Panc1 (cell line): ENCODE measurements around the gene NTM.

Source experiments
- POLR2AphosphoS5 ChIP-seq: IDR thresholded peaks from 2 replicates; pipeline ENCODE4 v1.6.1; 2012; ENCODE audit warnings: mild to moderate bottlenecking, low read depth, low read length, moderate library complexity
- SIN3A ChIP-seq: IDR thresholded peaks from 2 replicates; pipeline ENCODE4 v1.6.1; 2012; ENCODE audit warnings: low read depth, mild to moderate bottlenecking, low read length, moderate library complexity, borderline replicate concordance; ENCODE audit not compliant: insufficient read depth

DNA sequence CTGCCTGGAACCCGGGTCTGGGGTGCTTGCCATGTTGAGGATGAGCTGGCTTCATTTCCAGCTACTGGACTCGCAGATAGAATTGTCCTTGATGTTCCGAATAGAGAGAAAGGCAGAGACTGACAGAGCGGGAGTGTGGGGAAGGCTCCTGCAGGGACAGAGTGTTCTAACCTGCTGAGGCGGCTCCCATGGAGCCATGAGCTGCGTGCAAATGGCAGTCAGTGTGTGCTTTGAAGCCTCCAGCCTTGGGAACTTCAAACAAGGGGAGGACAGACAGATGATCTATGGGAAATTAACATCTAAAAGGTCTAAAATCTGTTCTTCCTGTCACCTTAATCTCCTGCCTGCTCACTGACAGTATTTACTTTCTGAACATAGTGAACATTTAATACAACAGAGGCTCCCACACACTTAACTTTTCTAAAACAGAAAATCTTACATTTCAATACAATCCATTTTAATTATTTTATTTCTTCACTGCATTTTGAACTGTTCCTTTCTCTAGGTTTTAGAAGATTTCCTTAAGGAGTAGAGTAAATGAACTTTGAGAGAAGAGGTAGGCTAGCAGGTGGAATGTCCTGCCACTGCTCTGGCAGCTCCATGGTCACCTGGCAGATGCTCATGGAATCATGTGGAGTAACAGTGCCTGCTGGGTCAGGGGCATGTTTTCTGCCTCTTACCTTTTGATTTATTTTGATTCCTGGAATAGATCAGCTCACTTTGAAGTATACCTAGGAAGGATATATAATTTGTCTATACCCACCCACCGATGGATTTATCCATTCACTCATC is 481.7 kb downstream of the NTM start:
- TF ChIP-seq POLR2AphosphoS5 = no peak
- TF ChIP-seq SIN3A = no peak
